Ovary (tissue), 9 donors: ENCODE results near the gene DNAJC18. TPM values are rescaled to one million over a fixed set of nuclear protein-coding genes. Genes with fewer than 3 reads are reported as not detected.

Source experiments
- DNase-seq, 5 donors: peaks; one replicate each; pipeline ENCODE4 v3.0.0-alpha.2; 2019 to 2020
- H3K27ac ChIP-seq, 2 donors: fragments of 200-600 bp; one replicate each; pipeline versions ENCODE4 v1.5.1 to v1.8.0; 2019 to 2022
- H3K27me3 ChIP-seq: fragments of 200-600 bp; one replicate; pipeline ENCODE4 v1.8.0; 2022
- H3K36me3 ChIP-seq: fragments of 200-600 bp; sonication (generic); one replicate; pipeline ENCODE4 v1.5.1; 2019
- H3K4me1 ChIP-seq: one replicate; pipeline ENCODE4 v1.8.1; 2013; ENCODE audit warnings: mild to moderate bottlenecking, moderate library complexity; ENCODE audit not compliant: insufficient read depth
- H3K4me3 ChIP-seq: fragments of 200-600 bp; sonication (generic); one replicate; pipeline ENCODE4 v1.5.1; 2017
- H3K9me3 ChIP-seq, 2 donors: fragments of 200-600 bp in 1 of 2; sonication (generic) in 1 of 2; one replicate each; pipeline versions ENCODE4 v1.5.1 to v1.8.1; 2013 to 2019; ENCODE audit warnings: mild to moderate bottlenecking in 1 of 2, moderate library complexity in 1 of 2
- EP300 ChIP-seq: sonication (generic); formaldehyde crosslinking; IDR thresholded peaks from one replicate; pipeline ENCODE4 v1.6.1; 2017; ENCODE audit warnings: antibody characterized with exemption
- POLR2A ChIP-seq: fragments of 450-650 bp; IDR thresholded peaks from one replicate; pipeline ENCODE4 v1.6.1; 2017; ENCODE audit warnings: antibody characterized with exemption, mild to moderate bottlenecking, moderate library complexity
- WGBS, 3 donors: extraction: QIAGEN DNeasy Blood & Tissue Kit in 1 of 3; methylation state at CpG; one replicate each; pipeline versions ENCODE4 v1.1.5 to v1.1.7; 2013 to 2017; 5-methylcytosine and 5-hydroxymethylcytosine counted together
- intact Hi-C, 4 donors: fragments of 100-400 bp; cut with DNase I; formaldehyde crosslinking; loops; one replicate each; pipeline versions ENCODE4 v1.11.0 to v1.15.1; 2022 to 2023
- polyA plus RNA-seq, 2 donors: library from polyadenylated mRNA; stranded (reverse); fragments of 200-250 nt in 1 of 2; fragments of 350-450 nt in 1 of 2; fragmentation: Illumina TruSeq in 1 of 2; extraction: RNeasy Lipid Tissue Mini Kit (QIAGEN cat#74804) in 1 of 2; gene quantifications; one replicate each; pipeline ENCODE4 v1.2.3, GENCODE V29; 2013 to 2014
- total RNA-seq, 7 donors: library from RNA; depleted of rRNA in 2 of 7; stranded (reverse); fragments of >200 nt in 2 of 7; fragmentation: NEBNext Ultra II Directional in 3 of 7; extraction: Animal tissue kit (Norgen Biotek cat#: 25700) in 3 of 7; gene quantifications; one replicate each; pipeline versions ENCODE4 v1.1.0 to v1.2.4, GENCODE V29; 2016 to 2023
- TF ChIP-seq, protein P1 (sequence below), 3 donors: fragments of 450-650 bp in 2 of 3; fragments of 200-600 bp in 1 of 3; IDR thresholded peaks; one replicate each; pipeline versions ENCODE4 v1.5.1 to v1.8.0; 2016 to 2022; ENCODE audit warnings: antibody characterized with exemption in 3 of 3, mild to moderate bottlenecking in 1 of 3
- donor health status: DM: no; HTN: no; CAD: no; lungs with moderate emphysema.
- donor health status: DM: no; HTN: no; CAD: no.
- donor health status: Bipolar disorder and iron deficiency.
- donor health status: DM: yes; HTN: yes; CAD: no.
- donor health status: DM: no; HTN: no; CAD: no.
- donor health status: DM: yes; HTN: yes; CAD: no.

DNAJC18 gene
- total and polyA plus RNA-seq, 9 donors: 5.2 to 35.6 (median 22.4) TPM

DNA sequence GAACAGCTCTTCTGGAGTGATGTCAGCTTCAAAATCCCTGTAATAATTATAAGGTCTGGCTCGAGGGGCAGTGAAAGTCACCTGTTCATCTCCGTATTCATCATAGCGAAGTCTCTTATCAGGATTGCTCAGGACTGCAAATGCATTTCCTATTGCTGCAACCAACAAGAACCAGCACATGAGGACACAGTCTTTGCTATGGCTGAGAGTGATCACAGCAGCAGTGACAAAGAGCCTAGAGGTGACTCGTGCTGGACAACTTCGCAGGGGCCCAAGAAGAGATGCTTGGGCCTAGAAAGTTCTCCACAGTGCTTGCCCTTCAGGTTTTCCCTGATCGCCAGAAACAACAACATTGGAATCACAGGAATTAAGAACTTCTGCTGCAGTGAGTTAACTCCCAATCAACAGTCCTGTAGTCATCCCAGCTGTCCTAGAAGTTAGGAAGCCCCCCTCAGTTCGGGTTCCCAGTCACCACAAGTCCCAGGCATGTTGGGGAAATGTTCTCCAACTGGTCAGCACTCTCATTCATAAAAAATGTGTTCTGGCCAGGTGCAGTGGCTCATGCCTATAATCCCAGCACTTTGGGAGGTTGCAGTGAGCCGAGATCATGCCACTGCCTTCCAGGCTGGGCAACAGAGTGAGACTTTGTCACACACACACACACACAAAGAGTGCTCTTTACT lies 13.0 kb downstream of the DNAJC18 start:
- TF ChIP-seq POLR2A (no peak), EP300 (no peak)
- TF ChIP-seq, protein P1, sequence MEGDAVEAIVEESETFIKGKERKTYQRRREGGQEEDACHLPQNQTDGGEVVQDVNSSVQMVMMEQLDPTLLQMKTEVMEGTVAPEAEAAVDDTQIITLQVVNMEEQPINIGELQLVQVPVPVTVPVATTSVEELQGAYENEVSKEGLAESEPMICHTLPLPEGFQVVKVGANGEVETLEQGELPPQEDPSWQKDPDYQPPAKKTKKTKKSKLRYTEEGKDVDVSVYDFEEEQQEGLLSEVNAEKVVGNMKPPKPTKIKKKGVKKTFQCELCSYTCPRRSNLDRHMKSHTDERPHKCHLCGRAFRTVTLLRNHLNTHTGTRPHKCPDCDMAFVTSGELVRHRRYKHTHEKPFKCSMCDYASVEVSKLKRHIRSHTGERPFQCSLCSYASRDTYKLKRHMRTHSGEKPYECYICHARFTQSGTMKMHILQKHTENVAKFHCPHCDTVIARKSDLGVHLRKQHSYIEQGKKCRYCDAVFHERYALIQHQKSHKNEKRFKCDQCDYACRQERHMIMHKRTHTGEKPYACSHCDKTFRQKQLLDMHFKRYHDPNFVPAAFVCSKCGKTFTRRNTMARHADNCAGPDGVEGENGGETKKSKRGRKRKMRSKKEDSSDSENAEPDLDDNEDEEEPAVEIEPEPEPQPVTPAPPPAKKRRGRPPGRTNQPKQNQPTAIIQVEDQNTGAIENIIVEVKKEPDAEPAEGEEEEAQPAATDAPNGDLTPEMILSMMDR (IDR thresholded peaks at IDR 0.05): no peak
- Histone ChIP-seq H3K27ac (no peak overlapping the region), H3K27me3 (no peaks in the 10 kb centered on the region), H3K4me3 (no peak overlapping the region), H3K9me3 (no peaks in the 10 kb centered on the region), H3K36me3 (no peaks in the 10 kb centered on the region), H3K4me1 (no peaks in the 10 kb centered on the region)
- DNase-seq: no peak
- intact Hi-C loops: loop anchor here in 2 of 4 donors (10.0 kb wide), 2 partner anchors 208 to 338 kb away; no protein-coding TSS in a partner anchor
- 58 to 82% (median 75%) methylated on average over 8 of the region's 8 CpGs for WGBS, 3 donors

DNA sequence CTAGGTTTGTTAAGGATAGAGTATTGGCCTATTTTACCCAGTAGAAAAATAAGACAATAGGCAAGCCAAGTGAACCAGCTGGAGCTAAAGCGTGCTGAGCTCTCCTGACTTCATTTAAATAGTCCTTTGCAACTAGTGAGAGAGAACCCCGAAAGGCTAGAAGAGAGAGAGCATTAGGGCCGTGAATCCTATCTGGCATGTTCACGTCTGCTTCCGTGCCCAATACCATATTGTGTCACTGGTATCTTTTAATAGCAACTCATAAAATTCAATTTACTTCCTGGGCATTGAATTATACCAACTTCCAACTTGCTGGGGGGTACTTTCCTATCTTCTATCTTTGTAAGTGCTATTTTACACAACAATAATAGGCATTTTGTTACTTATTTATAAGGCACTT lies 13.8 kb downstream of the DNAJC18 start:
- TF ChIP-seq POLR2A (no peak), EP300 (no peak)
- TF ChIP-seq, protein P1 (IDR thresholded peaks at IDR 0.05): no peak
- Histone ChIP-seq H3K27me3 (no peaks in the 10 kb centered on the region), H3K4me1 (no peaks in the 10 kb centered on the region), H3K4me3 (no peak overlapping the region), H3K36me3 (no peaks in the 10 kb centered on the region), H3K9me3 (no peaks in the 10 kb centered on the region), H3K27ac (no peak overlapping the region)
- DNase-seq: no peak
- WGBS, 3 donors: 88 to 92% (median 89%) methylated on average over 5 of the region's 5 CpGs
- intact Hi-C loops: loop anchor here in 3 of 4 donors (2.0 to 10.0 kb wide), 3 partner anchors 209 to 339 kb away; no protein-coding TSS in a partner anchor

DNA sequence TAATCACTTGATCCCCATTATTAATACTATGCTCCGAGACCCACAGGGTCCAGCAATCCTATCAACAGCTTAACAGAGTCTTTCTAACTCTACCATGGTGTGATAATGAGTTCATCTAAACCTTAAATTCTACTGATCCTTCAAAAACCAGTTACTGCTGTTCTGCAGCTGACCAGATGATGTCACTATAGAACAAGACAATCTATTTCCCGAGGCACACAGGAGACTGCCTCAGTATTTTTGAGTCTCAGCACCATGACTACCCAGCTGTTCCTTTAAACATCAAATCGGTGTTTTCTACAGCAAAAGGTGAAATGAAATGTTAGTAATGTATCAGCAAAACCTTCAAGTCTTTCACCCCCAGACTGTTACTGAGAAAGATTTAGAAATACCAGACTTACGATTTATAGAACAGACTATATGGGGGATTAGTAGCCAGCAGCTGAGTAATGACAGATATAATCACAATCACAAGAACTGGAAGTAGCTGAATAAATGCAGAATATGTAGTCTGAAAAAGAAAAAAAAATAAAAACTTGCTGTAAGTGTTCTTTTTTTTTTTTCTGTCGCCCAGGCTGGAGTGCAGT lies 16.9 kb downstream of the DNAJC18 start:
- Histone ChIP-seq H3K4me1 (peaks cover 1% of the 10 kb centered on the region), H3K27me3 (no peaks in the 10 kb centered on the region), H3K36me3 (no peaks in the 10 kb centered on the region), H3K9me3 (no peaks in the 10 kb centered on the region), H3K27ac (no peak overlapping the region), H3K4me3 (no peak overlapping the region)
- TF ChIP-seq EP300 (no peak), POLR2A (no peak)
- TF ChIP-seq, protein P1 (IDR thresholded peaks at IDR 0.05): peak; percentile 55 to 66 (median 58)
- 42 to 49% (median 45%) methylated on average over 5 of the region's 5 CpGs for WGBS, 3 donors
- intact Hi-C loops: loop anchor here (1.0 to 10.0 kb wide), 5 partner anchors 91 to 342 kb away; no protein-coding TSS in a partner anchor
- DNase-seq: peak in 1 of 5 donors; percentile 48

DNA sequence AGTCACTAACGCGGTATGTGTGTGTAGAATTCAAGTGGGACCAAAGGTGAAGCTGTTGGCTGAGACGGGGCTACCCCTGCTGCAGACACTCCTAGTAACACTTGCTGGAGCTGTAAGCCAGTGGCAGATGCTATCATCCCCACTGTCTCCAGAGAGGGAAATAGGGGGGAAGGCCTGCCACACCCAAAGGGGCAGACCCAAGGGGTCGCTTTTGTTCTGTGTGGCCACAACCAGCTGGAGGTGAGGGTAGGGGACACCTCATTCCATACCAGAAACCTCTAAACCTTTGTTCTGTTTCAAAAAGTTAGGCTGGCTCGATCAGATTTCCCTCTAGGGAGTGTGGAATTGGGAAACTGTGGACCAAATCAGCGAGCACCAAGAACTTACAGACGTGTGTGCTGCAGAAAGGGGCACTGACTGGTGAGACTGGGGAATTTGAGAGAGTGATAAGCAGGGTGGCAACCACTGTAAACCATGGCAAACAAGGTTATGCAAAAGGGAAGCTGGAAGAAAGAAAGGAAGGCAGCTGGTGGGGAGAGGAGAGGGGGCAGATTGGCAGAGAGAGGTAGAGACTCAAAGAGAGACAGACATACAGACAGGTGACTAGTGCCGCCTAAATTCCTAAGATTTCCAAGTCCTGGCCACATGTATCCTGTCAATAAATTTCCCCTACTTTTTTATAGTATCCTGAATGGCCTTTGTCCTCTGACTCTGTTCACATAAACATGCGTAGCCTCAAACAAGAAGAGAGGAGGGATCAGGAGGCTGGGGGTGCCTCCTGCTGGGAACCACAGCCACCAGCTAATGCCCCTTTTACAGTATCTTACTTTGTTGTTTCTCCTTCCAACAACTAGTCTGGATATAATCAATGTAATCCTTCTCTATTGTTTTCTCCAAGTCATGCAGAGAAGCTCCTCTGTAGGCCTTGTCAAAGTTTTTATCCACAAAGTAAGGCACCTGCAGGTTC lies 19.8 kb downstream of the DNAJC18 start:
- Histone ChIP-seq H3K27me3 (no peaks in the 10 kb centered on the region), H3K36me3 (no peaks in the 10 kb centered on the region), H3K4me3 (no peak overlapping the region), H3K4me1 (peaks cover 5% of the 10 kb centered on the region), H3K27ac (no peak overlapping the region), H3K9me3 (no peaks in the 10 kb centered on the region)
- 83 to 87% (median 84%) methylated on average over 9 of the region's 9 CpGs for WGBS, 3 donors
- DNase-seq: no peak
- intact Hi-C loops: loop anchor here in 3 of 4 donors (5.0 to 10.0 kb wide), 4 partner anchors 98 to 345 kb away; no protein-coding TSS in a partner anchor
- TF ChIP-seq EP300 (no peak), POLR2A (no peak)
